ENCODE data around the gene VPS33A. TPM values are rescaled to one million over a fixed set of nuclear protein-coding genes. Genes with fewer than 3 reads are reported as not detected.

The VPS33A gene
- total and polyA plus RNA-seq, 2 donors (not counting 3 experiments of a cell fraction or from before 2014, with no cell fraction given), result 12.1 to 23.1 TPM

- DNase-seq (ENCODE audit: low read depth, low spot score), result no peak
- Histone ChIP-seq H3K79me2 (ENCODE audit: control insufficient read depth, insufficient read depth, low read length) (no peaks in the 10 kb centered on the region), H3K27me3 (ENCODE audit: control insufficient read depth in 2 of 2, insufficient read depth in 2 of 2, low read length in 2 of 2) (no peaks in the 10 kb centered on the region), H3K27ac (ENCODE audit: insufficient read depth, low read depth, low read length) (no peak overlapping the region), H3K4me3 (replicated peaks in 1 of 3; ENCODE audit: insufficient read depth in 1 of 3, low read depth in 1 of 3, low read length in 3 of 3) (no peak overlapping the region), H2AFZ (ENCODE audit: low read depth, low read length) (no peak overlapping the region), H4K20me1 (replicated peaks; ENCODE audit: control insufficient read depth, extremely low read depth, insufficient read depth, low read length) (no peaks in the 10 kb centered on the region), H3K4me1 (ENCODE audit: control insufficient read depth, extremely low read depth, insufficient read depth, low read length) (no peaks in the 10 kb centered on the region), H3K9me1 (replicated peaks; ENCODE audit: control insufficient read depth, extremely low read depth, insufficient read depth, low read length) (no peaks in the 10 kb centered on the region), H3K36me3 (ENCODE audit: control insufficient read depth in 2 of 2, extremely low read depth in 1 of 2, insufficient read depth in 2 of 2, low read length in 2 of 2) (peaks cover 6 to 19% of the 10 kb centered on the region in 2 experiments), H3K9ac (replicated peaks; ENCODE audit: extremely low read depth, insufficient read depth, low read length) (no peak overlapping the region), H3K9me3 (replicated peaks; ENCODE audit: control insufficient read depth, insufficient read depth, low read length) (no peaks in the 10 kb centered on the region), H3K4me2 (ENCODE audit: insufficient read depth, low read length) (no peak overlapping the region)
- intact Hi-C loops (cut with micrococcal nuclease), result no loop called here
- dilution Hi-C loops (cut with MboI; ENCODE audit: extremely low pct_ligation_motif_present, low sequenced_read_pairs), result no loop called here
- FAIRE-seq, result no peak
- POLR2A ChIA-PET, result no interaction called here
- TF ChIP-seq GATA2 (IDR thresholded peaks at IDR 0.05; ENCODE audit: insufficient read depth, insufficient read length, low read depth, low read length), result no peak
- TF ChIP-seq EZH2 (IDR thresholded peaks at IDR 0.05; ENCODE audit: borderline replicate concordance, low read depth, low read length, severe bottlenecking), result no peak
- no peak for TF ChIP-seq POLR2AphosphoS5 (IDR thresholded peaks at IDR 0.05; ENCODE audit: insufficient read depth, low read depth, low read length)
- TF ChIP-seq, protein P1, sequence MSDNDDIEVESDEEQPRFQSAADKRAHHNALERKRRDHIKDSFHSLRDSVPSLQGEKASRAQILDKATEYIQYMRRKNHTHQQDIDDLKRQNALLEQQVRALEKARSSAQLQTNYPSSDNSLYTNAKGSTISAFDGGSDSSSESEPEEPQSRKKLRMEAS (IDR thresholded peaks at IDR 0.05; ENCODE audit: insufficient read depth, insufficient read length), result no peak
- TF ChIP-seq MYC (IDR thresholded peaks at IDR 0.05; ENCODE audit: low read depth, low read length), result no peak
- TF ChIP-seq, protein P2, sequence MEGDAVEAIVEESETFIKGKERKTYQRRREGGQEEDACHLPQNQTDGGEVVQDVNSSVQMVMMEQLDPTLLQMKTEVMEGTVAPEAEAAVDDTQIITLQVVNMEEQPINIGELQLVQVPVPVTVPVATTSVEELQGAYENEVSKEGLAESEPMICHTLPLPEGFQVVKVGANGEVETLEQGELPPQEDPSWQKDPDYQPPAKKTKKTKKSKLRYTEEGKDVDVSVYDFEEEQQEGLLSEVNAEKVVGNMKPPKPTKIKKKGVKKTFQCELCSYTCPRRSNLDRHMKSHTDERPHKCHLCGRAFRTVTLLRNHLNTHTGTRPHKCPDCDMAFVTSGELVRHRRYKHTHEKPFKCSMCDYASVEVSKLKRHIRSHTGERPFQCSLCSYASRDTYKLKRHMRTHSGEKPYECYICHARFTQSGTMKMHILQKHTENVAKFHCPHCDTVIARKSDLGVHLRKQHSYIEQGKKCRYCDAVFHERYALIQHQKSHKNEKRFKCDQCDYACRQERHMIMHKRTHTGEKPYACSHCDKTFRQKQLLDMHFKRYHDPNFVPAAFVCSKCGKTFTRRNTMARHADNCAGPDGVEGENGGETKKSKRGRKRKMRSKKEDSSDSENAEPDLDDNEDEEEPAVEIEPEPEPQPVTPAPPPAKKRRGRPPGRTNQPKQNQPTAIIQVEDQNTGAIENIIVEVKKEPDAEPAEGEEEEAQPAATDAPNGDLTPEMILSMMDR (IDR thresholded peaks at IDR 0.05; ENCODE audit: extremely low read depth in 1 of 2, insufficient read depth in 1 of 2, low read depth in 1 of 2, low read length in 2 of 2), result no peak
- TF ChIP-seq FOS (IDR thresholded peaks at IDR 0.05; ENCODE audit: borderline replicate concordance, insufficient read depth, low read length), result no peak
- TF ChIP-seq POLR2A (IDR thresholded peaks at IDR 0.05; ENCODE audit: low read depth, low read length), result no peak
- TF ChIP-seq JUN (IDR thresholded peaks at IDR 0.05; ENCODE audit: borderline replicate concordance, insufficient read depth, insufficient read length, low read depth), result no peak
- CTCF ChIA-PET, result no interaction called here
- BruUV-seq (replicated peaks), result no TSS peak
Observed at GRCh38 chr12:122275459-122275858, 9.2 kb upstream of the VPS33A start.
